A549 (cell line): ENCODE measurements around the gene TMEM121B.

ENCODE experiments used
- BHLHE40 ChIP-seq: IDR thresholded peaks from 2 replicates; pipeline ENCODE4 v1.6.1; 2012; ENCODE audit warnings: low read depth, low read length, inconsistent platforms
- CBX2 ChIP-seq: fragments of 200-600 bp; sonication (generic); IDR thresholded peaks from 2 replicates; pipeline ENCODE4 v1.6.1; 2016; ENCODE audit warnings: low read depth, mild to moderate bottlenecking, borderline replicate concordance
- CBX8 ChIP-seq: fragments of 200-600 bp; sonication (generic); IDR thresholded peaks from 2 replicates; pipeline ENCODE4 v1.6.1; 2016
- CHD2 ChIP-seq: fragments of 150-350 bp; IDR thresholded peaks from 2 replicates; pipeline ENCODE4 v1.6.1; 2014; ENCODE audit warnings: low read length; ENCODE audit not compliant: partially characterized antibody
- CTCF ChIP-seq: fragments of >200 bp; sonication (Bioruptor Twin); formaldehyde crosslinking; IDR thresholded peaks from 3 replicates; pipeline ENCODE4 v1.5.1; 2016
- EP300 ChIP-seq, 2 experiments: fragments of >200 bp; sonication (Bioruptor Twin); formaldehyde crosslinking; IDR thresholded peaks; 2 replicates in 1 of 2; 3 replicates in 1 of 2; pipeline ENCODE4 v1.6.1; 2016 to 2017
- HOXA7 ChIP-seq: fragments of 250-450 bp; sonication (Bioruptor Pico); IDR thresholded peaks from 2 replicates; pipeline ENCODE4 v1.5.0; 2020; ENCODE audit warnings: mild to moderate bottlenecking, moderate library complexity
- MAZ ChIP-seq: fragments of 150-350 bp; IDR thresholded peaks from 2 replicates; pipeline ENCODE4 v1.6.1; 2014; ENCODE audit warnings: antibody characterized with exemption, low read depth, low read length, borderline replicate concordance
- POLR2A ChIP-seq: IDR thresholded peaks from 2 replicates; pipeline ENCODE4 v1.6.1; 2012; ENCODE audit warnings: mild to moderate bottlenecking, low read length
- POLR2AphosphoS2 ChIP-seq: conservative IDR thresholded peaks from 2 replicates; pipeline ENCODE4 v1.6.1; 2012; ENCODE audit warnings: low read length, improper control_type of control experiment, inconsistent platforms
- USF2 ChIP-seq: fragments of 450-650 bp; IDR thresholded peaks from 2 replicates; pipeline ENCODE4 v1.6.1; 2014; ENCODE audit warnings: antibody characterized with exemption

GRCh38 chr22:17108256-17109112 lies 12.7 kb downstream of the TMEM121B start:
- TF ChIP-seq CTCF, result no peak
- no peak for TF ChIP-seq EP300 (IDR thresholded peaks at IDR 0.05)
- no peak for TF ChIP-seq POLR2A
- no peak for TF ChIP-seq CBX8
- no peak for TF ChIP-seq CHD2
- TF ChIP-seq HOXA7 (CRISPR knock-in tag), result no peak
- TF ChIP-seq MAZ, result no peak
- TF ChIP-seq POLR2AphosphoS2, result no peak
- no peak for TF ChIP-seq CBX2
- no peak for TF ChIP-seq BHLHE40
- TF ChIP-seq USF2, result no peak
